Islet of Langerhans (tissue), 1 donor: ENCODE results near the gene TK1.
"Not testable (repeated sequence)": the region's sequence is repeated elsewhere in the genome, so short reads cannot be mapped to it uniquely, and the experiment has no call there.

Experiments used
- FAIRE-seq: peaks from one replicate; lab custom pipeline; 2011; peaks lifted over from hg19 to GRCh38; lab: Jason Lieb, UNC

The TK1 gene

GRCh38 chr17:78186692-78187595, at the start of gene TK1, which contains the start of gene AFMID:
Gene TK1, minus strand, starts transcription at chr17:78187052. Its CDS starts 58 bp downstream, at chr17:78186994.
Gene AFMID, plus strand, starts transcription at chr17:78187362. Its CDS starts 9 bp downstream, at chr17:78187371.
- no peak for FAIRE-seq

- no peak for FAIRE-seq
Measured at GRCh38 chr17:78235885-78236284, 49.0 kb upstream of the TK1 start.

- FAIRE-seq, result not testable (repeated sequence)
Measured at GRCh38 chr17:78235022-78235421, 48.2 kb upstream of the TK1 start.

- FAIRE-seq, result no peak
Measured at GRCh38 chr17:78234261-78234865, 47.5 kb upstream of the TK1 start.

- FAIRE-seq, result no peak
Measured at GRCh38 chr17:78233678-78234077, 46.8 kb upstream of the TK1 start.

GRCh38 chr17:78232859-78233173, 46.0 kb upstream of the TK1 start:
- FAIRE-seq, result no peak

GRCh38 chr17:78231991-78232858, 45.4 kb upstream of the TK1 start:
- no peak for FAIRE-seq

GRCh38 chr17:78230996-78231935, 44.4 kb upstream of the TK1 start, which contains the start of gene TMEM235:
Gene TMEM235, plus strand, starts transcription at chr17:78231631. Its CDS starts 393 bp downstream, at chr17:78232024.
- no peak for FAIRE-seq

GRCh38 chr17:78230252-78230962, 43.6 kb upstream of the TK1 start:
- FAIRE-seq, result no peak

- no peak for FAIRE-seq
Measured at GRCh38 chr17:78228176-78228575, 41.3 kb upstream of the TK1 start.

- FAIRE-seq, result no peak
Measured at GRCh38 chr17:78227455-78227916, 40.6 kb upstream of the TK1 start.

GRCh38 chr17:78226759-78227454, 40.1 kb upstream of the TK1 start:
- no peak for FAIRE-seq

GRCh38 chr17:78226055-78226758, 39.4 kb upstream of the TK1 start:
- no peak for FAIRE-seq

- no peak for FAIRE-seq
Measured at GRCh38 chr17:78225088-78225865, 38.4 kb upstream of the TK1 start.

GRCh38 chr17:78224231-78225087, 37.6 kb upstream of the TK1 start:
- no peak for FAIRE-seq

GRCh38 chr17:78223765-78224164, 36.9 kb upstream of the TK1 start:
- FAIRE-seq, result no peak

- FAIRE-seq, result no peak
Measured at GRCh38 chr17:78223061-78223460, 36.2 kb upstream of the TK1 start.
